ENCODE results near the gene ERVW-1. TPM values are rescaled to one million over a fixed set of nuclear protein-coding genes. Genes with fewer than 3 reads are reported as not detected.
"Not testable (repeated sequence)": the region's sequence is repeated elsewhere in the genome, so short reads cannot be mapped to it uniquely, and the experiment has no call there.

The ERVW-1 gene
- total RNA-seq, 1 experiment from 2014 or later = not detected

DNA sequence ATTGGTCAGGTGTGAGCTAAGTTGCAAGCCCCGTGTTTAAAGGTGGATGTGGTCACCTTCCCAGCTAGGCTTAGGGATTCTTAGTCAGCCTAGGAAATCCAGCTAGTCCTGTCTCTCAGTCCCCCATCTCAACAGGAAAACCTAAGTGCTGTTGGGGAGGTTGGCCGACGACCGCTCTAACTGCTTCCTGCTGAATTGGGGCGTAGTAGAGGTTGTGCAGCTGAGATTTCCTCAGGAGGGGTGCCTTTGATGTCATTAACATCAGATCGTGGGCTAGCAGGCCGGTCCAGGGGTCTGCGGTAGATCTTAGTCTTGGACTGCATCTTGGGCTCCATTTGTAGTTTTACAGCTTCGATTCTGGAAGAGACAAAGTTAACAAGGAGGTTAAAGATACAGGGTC is 9.2 kb downstream of the ERVW-1 start:
- H3F3A ChIP-seq (ENCODE audit: low read length, unreplicated experiment); intact Hi-C loops (cut with micrococcal nuclease); H3K9me2 ChIP-seq (replicated peaks; ENCODE audit: low read length); BruUV-seq (replicated peaks); H3K4me3 ChIP-seq (ENCODE audit: low read length); H4K20me1 ChIP-seq (ENCODE audit: low read length); H3K27me3 ChIP-seq (ENCODE audit: low read length); POLR2A ChIA-PET (ENCODE audit: unreplicated experiment); CTCF ChIA-PET; H3K79me2 ChIP-seq (ENCODE audit: low read length); H3K9me3 ChIP-seq (ENCODE audit: low read length); ATAC-seq; H3K4me1 ChIP-seq (ENCODE audit: insufficient read depth, low read length); H3K4me2 ChIP-seq (ENCODE audit: low read length); H3K9ac ChIP-seq (ENCODE audit: low read length); H3K36me3 ChIP-seq (ENCODE audit: low read depth, low read length); H2AFZ ChIP-seq (ENCODE audit: low read length); H3K27ac ChIP-seq (ENCODE audit: low read length); DNase-seq: not testable (repeated sequence)

DNA sequence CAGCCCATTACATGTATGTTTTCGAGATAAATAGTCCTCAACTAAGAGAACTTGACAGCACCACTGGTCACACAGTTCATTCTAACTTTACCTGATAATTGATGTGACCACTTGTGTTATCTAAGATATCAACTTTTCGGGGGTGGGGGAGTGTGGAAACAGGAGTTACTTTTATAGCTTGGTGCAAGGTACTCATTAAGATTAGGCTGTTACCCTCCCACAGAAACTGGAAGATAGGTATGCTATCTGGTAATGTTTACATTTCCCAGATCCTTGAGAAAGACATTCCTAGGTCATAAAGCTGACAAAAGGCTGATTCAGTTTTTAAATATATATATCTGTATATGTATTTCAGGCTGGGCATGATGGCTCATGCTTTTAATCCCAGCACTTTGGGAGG is 11.1 kb downstream of the ERVW-1 start:
- Histone ChIP-seq H3K4me1 (ENCODE audit: insufficient read depth, low read length) (0 out of 2 replicates have a peak, but pooled peaks cover 2% of the 10 kb centered on the region), H3K36me3 (ENCODE audit: low read depth, low read length) (no peaks in the 10 kb centered on the region), H3K79me2 (ENCODE audit: low read length) (no peaks in the 10 kb centered on the region), H3K9me3 (ENCODE audit: low read length) (no peaks in the 10 kb centered on the region), H3K9ac (ENCODE audit: low read length) (no peak overlapping the region), H3K4me2 (ENCODE audit: low read length) (no peak overlapping the region), H3K27me3 (ENCODE audit: low read length) (no peaks in the 10 kb centered on the region), H4K20me1 (ENCODE audit: low read length) (no peaks in the 10 kb centered on the region), H3F3A (ENCODE audit: low read length, unreplicated experiment) (no peaks in the 10 kb centered on the region), H3K27ac (ENCODE audit: low read length) (no peak overlapping the region), H3K9me2 (replicated peaks; ENCODE audit: low read length) (no peaks in the 10 kb centered on the region), H2AFZ (ENCODE audit: low read length) (no peak overlapping the region), H3K4me3 (ENCODE audit: low read length) (no peak overlapping the region)
- ATAC-seq = no peak
- CTCF ChIA-PET = no interaction called here
- no TSS peak for BruUV-seq (replicated peaks)
- POLR2A ChIA-PET (ENCODE audit: unreplicated experiment) = no interaction called here
- TF ChIP-seq, protein P1, sequence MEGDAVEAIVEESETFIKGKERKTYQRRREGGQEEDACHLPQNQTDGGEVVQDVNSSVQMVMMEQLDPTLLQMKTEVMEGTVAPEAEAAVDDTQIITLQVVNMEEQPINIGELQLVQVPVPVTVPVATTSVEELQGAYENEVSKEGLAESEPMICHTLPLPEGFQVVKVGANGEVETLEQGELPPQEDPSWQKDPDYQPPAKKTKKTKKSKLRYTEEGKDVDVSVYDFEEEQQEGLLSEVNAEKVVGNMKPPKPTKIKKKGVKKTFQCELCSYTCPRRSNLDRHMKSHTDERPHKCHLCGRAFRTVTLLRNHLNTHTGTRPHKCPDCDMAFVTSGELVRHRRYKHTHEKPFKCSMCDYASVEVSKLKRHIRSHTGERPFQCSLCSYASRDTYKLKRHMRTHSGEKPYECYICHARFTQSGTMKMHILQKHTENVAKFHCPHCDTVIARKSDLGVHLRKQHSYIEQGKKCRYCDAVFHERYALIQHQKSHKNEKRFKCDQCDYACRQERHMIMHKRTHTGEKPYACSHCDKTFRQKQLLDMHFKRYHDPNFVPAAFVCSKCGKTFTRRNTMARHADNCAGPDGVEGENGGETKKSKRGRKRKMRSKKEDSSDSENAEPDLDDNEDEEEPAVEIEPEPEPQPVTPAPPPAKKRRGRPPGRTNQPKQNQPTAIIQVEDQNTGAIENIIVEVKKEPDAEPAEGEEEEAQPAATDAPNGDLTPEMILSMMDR (conservative IDR thresholded peaks at IDR 0.05; ENCODE audit: low read depth, low read length) = no peak
- TF ChIP-seq EZH2phosphoT487 (IDR thresholded peaks at IDR 0.05; ENCODE audit: borderline replicate concordance, low read length) (no peak), EZH2 (IDR thresholded peaks at IDR 0.05; ENCODE audit: low read length, unreplicated experiment) (no peak)
- DNase-seq = no peak
- intact Hi-C loops (cut with micrococcal nuclease) = no loop called here

DNA sequence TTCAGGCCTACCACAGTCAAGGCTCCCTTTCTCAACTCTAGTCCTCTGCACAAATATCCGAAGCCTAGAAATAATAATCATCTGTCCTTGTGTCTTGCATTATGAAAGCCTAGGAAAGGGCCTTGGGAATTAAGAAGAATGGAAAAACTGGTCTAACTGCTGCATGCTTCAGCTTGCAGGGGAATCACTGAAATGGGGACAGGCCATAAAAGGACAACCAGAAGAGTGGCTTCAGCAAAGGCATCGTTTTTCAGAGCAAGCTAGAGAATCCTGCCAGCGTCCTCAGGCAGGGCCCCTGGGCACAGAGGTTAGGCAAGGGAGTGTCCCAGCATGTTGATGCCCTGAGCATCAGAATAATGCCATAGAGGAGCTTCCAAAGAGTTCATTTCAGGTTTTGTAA is 13.2 kb downstream of the ERVW-1 start:
- no peaks in the 10 kb centered on the region for H3K27me3 ChIP-seq (ENCODE audit: low read length)
- H3K9ac ChIP-seq (ENCODE audit: low read length) = no peak overlapping the region
- no peak overlapping the region for H3K4me3 ChIP-seq (ENCODE audit: low read length)
- BruUV-seq (replicated peaks) = no TSS peak
- H3K9me2 ChIP-seq (replicated peaks; ENCODE audit: low read length) = no peaks in the 10 kb centered on the region
- H3K4me2 ChIP-seq (ENCODE audit: low read length) = no peak overlapping the region
- no peak overlapping the region for H2AFZ ChIP-seq (ENCODE audit: low read length)
- ChIA-PET CTCF (no interaction called here), POLR2A (ENCODE audit: unreplicated experiment) (no interaction called here)
- H3K4me1 ChIP-seq (ENCODE audit: insufficient read depth, low read length) = peaks cover 20% of the 10 kb centered on the region
- no peaks in the 10 kb centered on the region for H3K9me3 ChIP-seq (ENCODE audit: low read length)
- no peak for DNase-seq
- no peak overlapping the region for H3K27ac ChIP-seq (ENCODE audit: low read length)
- no peaks in the 10 kb centered on the region for H3K36me3 ChIP-seq (ENCODE audit: low read depth, low read length)
- H3K79me2 ChIP-seq (ENCODE audit: low read length) = no peaks in the 10 kb centered on the region
- no peak for ATAC-seq
- intact Hi-C loops (cut with micrococcal nuclease) = no loop called here
- TF ChIP-seq, protein P1 (conservative IDR thresholded peaks at IDR 0.05; ENCODE audit: low read depth, low read length) = no peak
- no peaks in the 10 kb centered on the region for H4K20me1 ChIP-seq (ENCODE audit: low read length)
- H3F3A ChIP-seq (ENCODE audit: low read length, unreplicated experiment) = no peaks in the 10 kb centered on the region
